Epithelial cell of prostate (primary cell): ENCODE data around the gene WIZ.
"Not testable (repeated sequence)": the region's sequence is repeated elsewhere in the genome, so short reads cannot be mapped to it uniquely, and the experiment has no call there.

Experiments used
- DNase-seq: peaks from one replicate; pipeline ENCODE4 v3.0.0-alpha.2; 2011; ENCODE audit warnings: low read depth, low spot score
- H3K27ac ChIP-seq: fragments of 450-650 bp; 2 replicates; pipeline ENCODE4 v1.5.1; 2017; ENCODE audit warnings: mild to moderate bottlenecking

WIZ gene, protein sequence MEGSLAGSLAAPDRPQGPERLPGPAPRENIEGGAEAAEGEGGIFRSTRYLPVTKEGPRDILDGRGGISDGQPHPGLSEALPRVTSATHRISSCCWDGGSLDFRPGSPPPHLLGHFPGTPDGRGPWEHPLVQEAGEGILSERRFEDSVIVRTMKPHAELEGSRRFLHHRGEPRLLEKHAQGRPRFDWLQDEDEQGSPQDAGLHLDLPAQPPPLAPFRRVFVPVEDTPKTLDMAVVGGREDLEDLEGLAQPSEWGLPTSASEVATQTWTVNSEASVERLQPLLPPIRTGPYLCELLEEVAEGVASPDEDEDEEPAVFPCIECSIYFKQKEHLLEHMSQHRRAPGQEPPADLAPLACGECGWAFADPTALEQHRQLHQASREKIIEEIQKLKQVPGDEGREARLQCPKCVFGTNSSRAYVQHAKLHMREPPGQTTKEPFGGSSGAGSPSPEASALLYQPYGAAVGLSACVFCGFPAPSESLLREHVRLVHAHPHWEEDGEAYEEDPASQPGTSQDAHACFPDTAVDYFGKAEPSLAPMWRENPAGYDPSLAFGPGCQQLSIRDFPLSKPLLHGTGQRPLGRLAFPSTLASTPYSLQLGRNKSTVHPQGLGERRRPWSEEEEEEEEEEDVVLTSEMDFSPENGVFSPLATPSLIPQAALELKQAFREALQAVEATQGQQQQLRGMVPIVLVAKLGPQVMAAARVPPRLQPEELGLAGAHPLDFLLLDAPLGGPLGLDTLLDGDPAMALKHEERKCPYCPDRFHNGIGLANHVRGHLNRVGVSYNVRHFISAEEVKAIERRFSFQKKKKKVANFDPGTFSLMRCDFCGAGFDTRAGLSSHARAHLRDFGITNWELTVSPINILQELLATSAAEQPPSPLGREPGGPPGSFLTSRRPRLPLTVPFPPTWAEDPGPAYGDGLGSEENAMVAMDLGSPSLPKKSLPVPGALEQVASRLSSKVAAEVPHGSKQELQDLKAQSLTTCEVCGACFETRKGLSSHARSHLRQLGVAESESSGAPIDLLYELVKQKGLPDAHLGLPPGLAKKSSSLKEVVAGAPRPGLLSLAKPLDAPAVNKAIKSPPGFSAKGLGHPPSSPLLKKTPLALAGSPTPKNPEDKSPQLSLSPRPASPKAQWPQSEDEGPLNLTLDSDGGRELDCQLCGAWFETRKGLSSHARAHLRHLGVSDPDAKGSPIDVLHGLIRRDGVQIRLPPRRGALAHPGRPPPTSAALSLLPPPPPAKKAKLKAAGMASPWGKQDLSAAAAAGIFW (N-terminal part only)

DNA sequence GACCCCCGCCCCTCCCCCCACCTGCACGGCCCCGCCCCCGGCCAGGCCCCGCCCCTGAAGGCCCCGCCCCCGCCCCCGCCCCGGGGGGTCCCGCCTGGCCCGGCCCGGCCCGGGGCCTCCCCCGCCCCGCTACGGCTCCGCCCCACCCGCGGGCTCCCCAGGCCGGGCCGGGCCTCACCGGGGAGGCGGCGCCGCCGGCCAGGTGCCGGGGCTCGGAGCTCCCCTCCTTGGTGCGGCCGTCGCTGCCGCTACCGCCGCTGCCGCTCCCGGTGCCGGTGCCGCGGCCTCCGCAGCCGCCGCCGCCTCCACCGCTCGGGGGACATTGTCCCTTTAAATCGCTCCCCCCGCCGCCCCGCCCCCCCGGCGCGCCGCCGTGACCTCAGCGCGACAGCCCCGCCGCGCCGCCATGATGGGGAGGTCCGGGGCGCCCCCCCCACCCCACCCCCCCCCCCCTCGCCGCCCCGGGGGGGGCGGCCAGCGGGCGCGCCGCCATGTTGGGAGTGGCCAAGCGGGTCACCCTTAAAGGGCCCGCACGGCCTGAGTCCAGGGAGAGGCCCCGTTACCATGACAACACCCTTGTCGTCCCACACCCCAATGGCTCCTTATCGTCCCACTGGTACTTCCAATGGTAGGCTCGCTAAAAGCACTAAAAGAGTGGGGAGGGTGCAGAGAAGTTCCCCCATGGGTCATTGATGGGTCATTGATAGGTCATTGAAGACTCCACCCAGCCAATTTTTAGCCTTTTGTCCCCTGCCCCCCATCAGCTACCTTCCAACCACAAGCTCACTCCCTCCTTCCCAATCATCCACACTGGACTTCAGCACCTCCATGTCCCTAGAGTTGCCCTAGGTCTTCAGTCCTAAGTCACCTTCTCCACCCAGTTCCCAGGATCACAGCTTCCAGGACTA, at the start of gene WIZ:
TSS of gene WIZ (minus strand) at position 337 of the 908 bp plus-strand sequence. CDS start 1,649 bp downstream, outside the sequence.
- H3K27ac ChIP-seq = no peak within 1 kb of the TSS
- no peak for DNase-seq

DNA sequence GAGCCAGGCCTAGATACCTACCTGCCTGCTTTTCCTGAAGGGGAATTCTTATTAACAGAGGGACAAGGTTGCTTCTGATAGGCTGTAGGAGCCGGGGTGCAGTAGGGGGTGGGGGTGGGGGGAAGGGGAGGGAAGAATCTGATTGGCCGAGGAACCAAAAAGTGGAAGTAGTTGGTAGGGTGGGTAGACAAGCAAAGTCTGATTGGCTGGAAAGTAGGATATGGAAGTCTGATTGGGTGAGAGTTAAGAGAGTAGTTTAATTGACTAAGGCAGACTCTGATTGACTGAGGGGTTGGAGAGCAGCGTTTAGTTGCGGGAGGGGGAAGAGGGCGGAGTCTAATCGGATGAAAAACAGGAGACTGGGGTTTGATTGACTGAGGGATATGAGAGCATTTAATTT, 49.2 kb upstream of the WIZ start:
- no peak for DNase-seq

DNA sequence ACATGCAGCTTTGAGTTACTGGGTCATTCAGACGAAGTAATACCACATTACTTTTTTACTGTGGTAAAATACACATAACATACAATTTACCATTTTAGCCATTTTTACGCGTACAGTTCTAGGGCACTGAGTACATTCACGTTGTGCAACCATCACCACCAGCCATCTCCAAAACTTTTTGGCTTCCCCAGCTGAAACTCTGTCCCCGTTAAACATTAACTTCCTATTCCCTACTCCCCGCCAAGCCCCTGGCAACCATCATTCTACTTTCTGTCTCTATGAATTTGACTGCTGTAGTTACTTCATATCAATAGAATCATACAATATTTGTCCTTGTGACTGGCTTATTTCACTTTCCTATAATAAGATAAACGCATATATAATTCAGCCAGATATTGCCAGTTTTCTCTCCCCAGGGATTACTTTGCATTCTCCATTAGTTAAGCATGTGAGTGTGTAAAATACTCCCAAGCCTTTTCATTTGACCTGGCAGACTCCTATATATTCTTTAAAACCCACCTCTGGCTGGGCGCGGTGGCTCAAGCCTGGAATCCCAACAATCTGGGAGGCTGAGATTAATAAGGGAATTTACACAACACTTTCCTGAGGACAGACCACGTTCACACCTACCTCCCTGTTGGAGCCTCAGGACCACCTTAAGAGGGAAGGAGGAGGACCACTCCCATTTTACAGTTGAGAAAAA, 48.6 kb upstream of the WIZ start:
- no peak overlapping the region for H3K27ac ChIP-seq
- no peak for DNase-seq

More for the DNA sequence above, 49.2 kb upstream of the WIZ start:
- H3K27ac ChIP-seq = no peak overlapping the region

DNA sequence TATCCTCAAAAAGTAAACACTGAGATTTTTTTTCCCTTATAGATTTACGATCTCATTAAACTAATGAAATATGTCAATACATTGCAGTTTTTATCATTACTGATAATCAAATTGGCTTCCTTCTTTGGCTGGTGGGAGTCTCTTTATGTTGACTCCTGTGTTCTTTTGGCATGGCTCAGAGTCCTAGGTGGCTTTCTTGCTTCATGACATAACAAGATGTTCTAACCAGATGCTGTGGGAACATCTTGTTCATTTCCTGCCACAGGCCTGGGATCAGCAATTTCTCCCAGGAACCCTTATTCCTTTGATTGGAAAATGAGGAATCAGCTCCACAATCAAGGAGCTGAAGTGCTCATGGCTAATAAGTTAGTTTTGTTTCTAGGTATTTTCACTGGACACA, 45.4 kb upstream of the WIZ start:
- no peak for DNase-seq
- no peak overlapping the region for H3K27ac ChIP-seq

DNA sequence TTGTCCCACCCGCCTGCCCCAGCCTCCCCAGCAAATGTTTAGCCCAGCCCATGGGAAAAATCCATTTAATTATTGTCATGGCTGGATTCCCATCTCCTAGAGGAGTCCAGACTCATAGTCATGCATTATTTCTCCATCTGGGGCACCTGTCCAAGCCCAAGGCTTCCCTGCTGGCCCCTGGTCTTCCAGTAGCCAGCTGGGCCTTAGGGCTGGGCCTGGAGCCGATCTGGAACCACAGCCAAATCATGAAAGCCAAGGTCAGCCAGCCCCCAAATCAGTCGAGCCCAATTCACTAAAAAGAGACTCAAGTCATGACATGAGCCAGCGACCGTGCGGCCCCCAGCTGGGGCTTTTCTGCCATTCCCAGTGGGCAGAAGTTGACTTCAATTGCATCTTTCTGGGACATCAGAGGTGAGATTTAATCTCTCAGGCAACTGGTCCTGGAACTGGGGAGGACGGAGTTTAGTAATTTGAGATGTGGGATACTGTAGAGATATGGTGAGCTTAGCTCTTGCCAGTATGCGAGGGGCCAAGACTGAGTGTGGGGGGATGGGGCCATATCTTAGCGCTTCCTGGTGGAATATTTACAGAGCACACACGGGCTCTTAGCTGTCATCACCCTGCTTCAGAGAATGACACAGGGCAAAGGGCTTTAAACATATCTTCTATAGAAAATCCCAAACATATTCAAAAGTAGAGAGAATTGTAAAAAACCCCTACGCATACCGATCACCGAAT, 38.9 kb upstream of the WIZ start:
- no peak overlapping the region for H3K27ac ChIP-seq

DNA sequence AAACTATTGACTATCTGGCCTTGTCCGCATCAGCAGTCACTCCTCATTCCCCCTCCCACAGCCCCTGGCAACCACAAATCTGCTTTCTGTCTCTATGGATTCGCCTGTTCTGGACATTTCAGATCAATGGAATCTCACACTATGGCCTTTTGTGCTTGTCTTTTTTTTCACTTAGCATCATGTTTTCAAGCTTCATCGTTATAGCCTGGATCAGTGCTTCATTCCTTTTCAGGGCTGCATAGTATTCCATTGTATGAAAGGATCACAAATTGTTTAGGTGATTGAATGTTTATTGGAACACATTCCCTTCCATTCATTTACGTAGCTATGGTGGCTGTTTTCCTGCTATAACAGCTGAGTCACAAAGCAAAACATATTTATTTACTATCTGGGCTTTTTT, 37.3 kb upstream of the WIZ start:
- DNase-seq = no peak
- H3K27ac ChIP-seq = no peak overlapping the region

More for the DNA sequence above, 38.9 kb upstream of the WIZ start:
- no peak for DNase-seq

DNA sequence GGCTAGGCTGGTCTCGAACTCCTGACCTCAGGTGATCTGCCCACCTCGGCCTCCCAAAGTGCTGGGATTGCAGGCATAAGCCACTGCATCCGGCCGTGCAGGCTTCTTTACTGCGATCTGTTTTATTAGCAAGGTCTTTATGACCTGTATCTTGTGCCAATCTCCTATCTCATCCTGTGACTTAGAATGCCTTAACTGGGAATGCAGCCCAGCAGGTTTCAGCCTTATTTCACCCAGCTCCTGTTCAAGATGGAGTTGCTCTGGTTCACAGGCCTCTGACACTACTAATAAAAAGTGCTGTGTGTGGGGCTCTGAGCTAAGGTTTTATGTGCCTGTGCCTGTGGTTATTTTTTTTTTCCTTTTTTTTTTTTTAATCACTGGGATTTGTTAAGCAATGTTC, 36.0 kb upstream of the WIZ start:
- DNase-seq, H3K27ac ChIP-seq: not testable (repeated sequence)

DNA sequence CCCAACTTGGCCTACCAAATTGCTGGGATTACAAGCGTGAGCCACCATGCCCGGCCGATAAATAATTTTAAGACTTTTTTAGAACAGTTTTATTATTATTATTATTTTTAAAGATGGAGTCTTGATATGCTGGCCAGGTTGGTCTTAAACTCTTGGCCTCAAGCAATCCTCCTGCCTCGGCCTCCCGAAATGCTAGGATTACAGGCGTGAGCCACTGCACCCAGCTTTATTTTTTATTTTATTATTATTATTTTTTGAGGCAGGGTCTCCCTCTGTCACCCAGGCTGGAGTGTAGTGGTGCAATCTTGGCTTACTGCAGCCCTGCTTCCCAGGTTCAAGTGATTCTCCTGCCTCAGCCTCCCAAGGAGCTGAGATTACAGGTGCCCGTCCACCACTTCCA, 31.2 kb upstream of the WIZ start:
- H3K27ac ChIP-seq, DNase-seq: not testable (repeated sequence)

DNA sequence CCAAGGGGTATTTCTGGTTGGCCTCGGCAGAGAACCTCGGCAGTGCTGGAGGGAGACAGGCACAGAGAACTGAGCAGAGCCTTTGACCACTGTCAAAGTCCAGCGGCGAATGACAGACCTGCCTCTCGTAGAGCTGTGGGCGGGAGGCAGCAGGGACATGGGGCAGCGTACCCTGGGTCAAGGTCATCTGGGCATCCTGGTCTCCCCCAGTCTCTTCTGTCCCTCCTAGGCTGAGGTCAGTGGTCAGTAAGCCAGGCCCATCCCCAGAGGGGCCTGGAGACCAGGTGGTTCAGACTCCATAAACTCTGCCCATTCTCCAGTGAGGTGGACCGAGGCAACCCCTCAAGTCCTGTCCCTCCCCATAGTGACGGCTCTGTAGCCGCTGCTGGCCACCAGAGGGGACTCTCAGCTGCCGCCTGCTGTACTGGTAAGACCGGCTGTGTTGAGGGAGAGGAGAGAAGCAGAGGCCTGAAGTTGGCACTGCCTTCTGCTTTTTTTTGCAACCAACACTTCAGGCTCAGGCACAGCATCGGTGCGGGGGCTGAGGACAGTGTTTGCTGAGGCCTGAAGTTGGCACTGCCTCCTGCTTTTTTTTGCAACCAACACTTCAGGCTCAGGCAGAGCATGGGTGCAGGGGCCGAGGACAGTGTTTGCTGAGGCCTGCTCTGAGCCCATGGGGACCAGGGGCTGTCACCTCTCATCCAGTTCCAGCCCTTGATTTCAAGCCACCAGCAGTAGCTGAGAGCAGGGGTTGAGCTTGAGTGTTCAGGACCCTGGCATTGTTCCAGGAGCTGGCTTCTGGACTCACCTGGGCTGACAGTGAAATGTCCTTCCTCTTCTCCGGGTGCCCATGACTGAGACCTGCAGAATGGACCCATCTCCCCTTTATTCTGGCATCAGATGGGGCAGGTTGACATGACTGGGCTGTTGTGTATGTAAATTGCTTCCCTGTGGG, 29.9 kb upstream of the WIZ start, which contains the start of gene PGLYRP2:
TSS of gene PGLYRP2 (minus strand) at position 111 of the 955 bp plus-strand sequence. CDS start 130 bp downstream, outside the sequence.
- DNase-seq = no peak
- no peak within 1 kb of the TSS for H3K27ac ChIP-seq

DNA sequence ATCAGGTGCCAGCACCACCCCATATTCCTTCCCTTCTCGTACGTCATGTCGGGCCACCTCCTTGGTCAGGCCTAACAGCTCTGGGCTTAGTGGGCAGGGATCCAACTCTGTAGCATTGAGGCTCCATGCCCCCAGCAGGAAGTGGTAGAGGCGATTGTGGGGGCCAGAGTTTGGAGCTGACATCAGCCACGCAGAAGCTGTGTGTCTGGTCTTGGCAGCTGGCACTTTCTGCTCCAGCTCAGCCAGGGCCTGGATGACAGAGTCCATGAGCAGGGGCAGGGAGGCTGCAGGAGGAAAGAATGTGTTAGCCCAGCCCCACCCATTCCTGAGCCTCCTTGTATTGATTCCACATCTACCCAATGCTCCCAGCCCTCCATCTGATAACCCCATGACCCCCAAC, 26.6 kb upstream of the WIZ start:
- no peak for DNase-seq
- H3K27ac ChIP-seq = no peak overlapping the region

DNA sequence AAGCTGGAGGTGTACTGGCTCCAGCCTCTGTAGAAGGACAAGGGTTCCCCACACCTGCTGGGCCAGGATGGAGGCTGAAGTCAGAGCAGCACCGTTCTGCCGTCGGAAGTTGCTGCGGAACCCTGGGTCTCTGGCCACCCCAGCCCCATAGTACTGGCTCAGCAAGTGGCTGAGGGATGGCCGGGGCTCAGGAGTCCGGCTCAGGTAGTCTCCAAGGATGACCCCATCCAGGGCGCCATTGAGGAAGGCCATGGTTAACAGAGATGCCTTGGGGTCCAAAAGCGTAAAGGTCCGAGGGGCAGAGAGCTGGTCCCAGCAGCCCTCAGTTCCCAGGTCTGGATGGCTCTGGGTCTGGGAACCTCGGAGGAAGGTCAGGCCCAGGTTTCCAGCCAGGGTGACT, 25.9 kb upstream of the WIZ start:
- H3K27ac ChIP-seq = no peak overlapping the region
- no peak for DNase-seq

DNA sequence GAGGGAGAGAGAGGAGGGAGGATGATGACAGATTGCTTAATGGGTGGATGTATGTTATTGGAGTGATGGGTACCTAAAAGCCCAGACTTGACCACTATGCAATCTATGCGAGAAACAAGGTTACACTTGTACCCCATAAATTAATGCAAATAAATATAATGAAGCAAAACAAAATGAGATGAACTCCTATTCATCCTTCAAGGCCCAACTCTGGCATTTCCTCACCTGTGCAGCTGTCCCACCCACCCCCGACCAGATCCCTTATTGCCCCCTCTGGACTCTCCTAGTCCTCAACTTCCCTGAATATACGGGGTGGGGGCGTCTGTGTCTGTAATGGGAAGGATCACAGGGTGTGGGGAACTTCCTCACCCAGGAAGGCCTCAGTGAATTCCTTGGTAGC, 25.4 kb upstream of the WIZ start:
- no peak for DNase-seq
- H3K27ac ChIP-seq = no peak overlapping the region

DNA sequence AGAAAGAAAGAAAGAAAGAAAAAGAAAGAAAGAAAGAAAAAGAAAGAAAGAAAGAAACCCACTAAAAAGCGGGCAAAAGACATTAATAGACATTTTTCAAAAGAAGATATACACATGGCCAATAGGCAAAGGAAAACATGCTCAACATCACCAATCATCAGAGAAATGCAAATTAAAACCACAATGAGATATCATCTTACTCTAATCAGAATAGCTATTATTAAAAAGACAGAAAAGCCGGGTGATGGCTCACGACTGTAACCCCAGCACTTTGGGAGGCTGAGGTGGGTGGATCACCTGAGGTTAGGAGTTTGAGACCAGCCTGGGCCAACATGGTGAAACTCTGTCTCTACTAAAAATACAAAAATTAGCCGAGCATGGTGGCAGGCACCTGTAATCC, 24.1 kb upstream of the WIZ start:
- H3K27ac ChIP-seq, DNase-seq: not testable (repeated sequence)

DNA sequence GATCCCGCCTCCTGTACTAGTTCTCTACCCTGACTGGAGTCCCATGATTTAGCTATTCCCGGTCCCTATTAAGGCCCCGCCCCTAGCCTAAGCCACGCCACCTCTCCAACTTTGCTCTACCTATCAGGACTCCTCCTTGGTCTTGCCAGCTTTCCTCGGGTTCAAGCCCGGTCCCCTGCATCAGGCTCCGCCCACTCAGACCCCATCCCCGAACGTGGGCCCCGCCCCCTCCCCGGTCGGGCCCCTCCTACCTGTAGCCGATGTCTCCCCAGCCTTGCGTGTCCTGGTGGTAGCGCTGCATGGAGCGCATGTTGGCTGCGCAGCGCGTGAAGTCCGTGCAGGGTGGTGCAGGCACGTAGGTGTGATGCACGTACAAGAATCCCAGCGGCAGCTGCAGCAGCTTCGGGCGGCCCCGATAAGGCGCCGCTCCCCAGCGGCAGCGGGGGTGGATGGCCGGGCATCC, 21.9 kb upstream of the WIZ start:
- no peak overlapping the region for H3K27ac ChIP-seq
- no peak for DNase-seq

DNA sequence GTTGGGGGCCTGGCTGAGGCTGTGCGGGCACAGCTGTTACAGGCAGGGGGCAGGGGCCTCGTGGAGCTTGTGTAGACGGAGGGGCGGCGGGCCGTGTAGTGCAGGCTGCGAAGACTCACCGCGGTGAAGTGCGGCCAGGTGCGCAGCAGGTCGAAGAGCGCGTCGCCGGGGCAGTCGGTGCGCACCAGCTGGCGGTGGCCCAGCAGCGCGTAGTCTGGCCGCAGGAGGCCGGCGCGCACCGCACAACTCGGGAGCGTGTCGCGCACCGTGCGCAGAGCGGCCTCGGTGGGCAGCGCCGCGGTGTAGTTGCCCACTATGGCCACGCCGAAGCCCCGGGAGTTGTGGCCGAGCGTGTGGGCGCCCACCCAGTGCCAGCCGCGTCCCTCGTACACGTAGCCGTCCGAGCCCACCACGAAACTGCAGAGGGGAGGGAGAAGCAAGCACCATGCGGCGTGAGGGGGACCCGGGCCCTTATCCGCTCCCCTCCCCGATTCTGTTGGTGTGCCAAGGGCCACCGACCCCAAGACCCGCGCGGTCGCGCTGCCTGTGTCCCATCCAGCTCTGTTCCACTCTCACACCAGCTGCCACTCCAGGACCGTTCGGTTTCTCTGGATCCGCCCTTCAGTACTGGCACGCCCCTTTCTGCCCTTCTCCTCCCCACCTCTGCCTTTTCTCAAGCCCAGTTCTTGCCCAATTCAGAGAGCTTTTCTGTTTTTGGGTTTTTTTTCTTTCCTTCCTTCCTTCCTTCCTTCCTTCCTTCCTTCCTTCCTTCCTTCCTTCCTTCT, 19.9 kb upstream of the WIZ start:
- H3K27ac ChIP-seq = no peak overlapping the region
- no peak for DNase-seq
